Uterus (tissue), 4 donors: ENCODE data around the gene RTRAF. TPM values are rescaled to one million over a fixed set of nuclear protein-coding genes. Genes with fewer than 3 reads are reported as not detected.
A peak's percentile ranks its signal among the peaks of the same experiment; 100 is the strongest.

ENCODE experiments used
- DNase-seq, 2 donors: peaks; one replicate each; pipeline ENCODE4 v3.0.0-alpha.2; 2019 to 2020
- H3K27ac ChIP-seq, 2 donors: fragments of 200-600 bp; sonication (generic); 1 replicate in 1 of 2; 2 replicates in 1 of 2; pipeline ENCODE4 v1.5.1; 2016 to 2018
- H3K27me3 ChIP-seq, 2 donors: fragments of 200-600 bp; sonication (generic); one replicate each; pipeline ENCODE4 v1.5.1; 2018 to 2019; ENCODE audit warnings: control low read depth in 1 of 2
- H3K36me3 ChIP-seq, 2 donors: fragments of 200-600 bp; sonication (generic); one replicate each; pipeline ENCODE4 v1.5.1; 2019; ENCODE audit warnings: control low read depth in 1 of 2
- H3K4me1 ChIP-seq, 2 donors: fragments of 200-600 bp; sonication (generic); one replicate each; pipeline ENCODE4 v1.5.1; 2018 to 2019; ENCODE audit warnings: control low read depth in 1 of 2
- H3K4me3 ChIP-seq, 2 donors: fragments of 200-600 bp; sonication (generic); 1 replicate in 1 of 2; 2 replicates in 1 of 2; pipeline ENCODE4 v1.5.1; 2018 to 2019; ENCODE audit warnings: mild to moderate bottlenecking in 1 of 2
- H3K9me3 ChIP-seq, 2 donors: fragments of 200-600 bp; sonication (generic); one replicate each; pipeline ENCODE4 v1.5.1; 2019; ENCODE audit warnings: control low read depth in 1 of 2
- POLR2A ChIP-seq, 2 donors: fragments of 450-650 bp; IDR thresholded peaks; one replicate each; pipeline ENCODE4 v1.6.1; 2016; ENCODE audit warnings: antibody characterized with exemption in 2 of 2, mild to moderate bottlenecking in 1 of 2, moderate library complexity in 1 of 2
- intact Hi-C: fragments of 100-400 bp; cut with DNase I; formaldehyde crosslinking; loops from one replicate; pipeline ENCODE4 v1.15.1; 2023; ENCODE audit warnings: low total_unique reads
- total RNA-seq, 4 donors: library from RNA; depleted of rRNA in 3 of 4; stranded (reverse); fragments of >200 nt in 3 of 4; gene quantifications; one replicate each; pipeline versions ENCODE4 v1.1.0 to v1.2.4, GENCODE V29; 2014 to 2023
- TF ChIP-seq, protein P1 (sequence below), 4 experiments: fragments of 200-600 bp in 2 of 4; fragments of 450-650 bp in 2 of 4; sonication (generic) in 2 of 4; IDR thresholded peaks; one replicate each; pipeline ENCODE4 v1.5.1; 2016 to 2019; ENCODE audit warnings: antibody characterized with exemption in 4 of 4, mild to moderate bottlenecking in 2 of 4, moderate library complexity in 1 of 4
- donor health status: DM: yes; HTN: yes; CAD: no.

RTRAF gene
- total RNA-seq, 4 donors from 2014 or later, result 21.8 to 129 (median 44.4) TPM

- no peak overlapping the region for H3K4me3 ChIP-seq
- H3K27ac ChIP-seq, result no peak overlapping the region
- H3K4me1 ChIP-seq, result no peaks in the 10 kb centered on the region
- H3K9me3 ChIP-seq, result no peaks in the 10 kb centered on the region
- TF ChIP-seq, protein P1, sequence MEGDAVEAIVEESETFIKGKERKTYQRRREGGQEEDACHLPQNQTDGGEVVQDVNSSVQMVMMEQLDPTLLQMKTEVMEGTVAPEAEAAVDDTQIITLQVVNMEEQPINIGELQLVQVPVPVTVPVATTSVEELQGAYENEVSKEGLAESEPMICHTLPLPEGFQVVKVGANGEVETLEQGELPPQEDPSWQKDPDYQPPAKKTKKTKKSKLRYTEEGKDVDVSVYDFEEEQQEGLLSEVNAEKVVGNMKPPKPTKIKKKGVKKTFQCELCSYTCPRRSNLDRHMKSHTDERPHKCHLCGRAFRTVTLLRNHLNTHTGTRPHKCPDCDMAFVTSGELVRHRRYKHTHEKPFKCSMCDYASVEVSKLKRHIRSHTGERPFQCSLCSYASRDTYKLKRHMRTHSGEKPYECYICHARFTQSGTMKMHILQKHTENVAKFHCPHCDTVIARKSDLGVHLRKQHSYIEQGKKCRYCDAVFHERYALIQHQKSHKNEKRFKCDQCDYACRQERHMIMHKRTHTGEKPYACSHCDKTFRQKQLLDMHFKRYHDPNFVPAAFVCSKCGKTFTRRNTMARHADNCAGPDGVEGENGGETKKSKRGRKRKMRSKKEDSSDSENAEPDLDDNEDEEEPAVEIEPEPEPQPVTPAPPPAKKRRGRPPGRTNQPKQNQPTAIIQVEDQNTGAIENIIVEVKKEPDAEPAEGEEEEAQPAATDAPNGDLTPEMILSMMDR (IDR thresholded peaks at IDR 0.05), result no peak
- TF ChIP-seq POLR2A (IDR thresholded peaks at IDR 0.05), result no peak
- no peaks in the 10 kb centered on the region for H3K36me3 ChIP-seq
- intact Hi-C loops, result no loop called here
- DNase-seq, result no peak
- H3K27me3 ChIP-seq, result no peaks in the 10 kb centered on the region
Measured at GRCh38 chr14:52014601-52015267, 25.4 kb downstream of the RTRAF start.

GRCh38 chr14:52015411-52016030 is 26.2 kb downstream of the RTRAF start:
- Histone ChIP-seq H3K27me3 (no peaks in the 10 kb centered on the region), H3K36me3 (no peaks in the 10 kb centered on the region), H3K4me3 (no peak overlapping the region), H3K27ac (no peak overlapping the region), H3K9me3 (no peaks in the 10 kb centered on the region), H3K4me1 (no peaks in the 10 kb centered on the region)
- no peak for DNase-seq
- intact Hi-C loops, result no loop called here
- TF ChIP-seq, protein P1 (IDR thresholded peaks at IDR 0.05), result peak in 2 of 4 experiments; percentile 8 to 15
- TF ChIP-seq POLR2A (IDR thresholded peaks at IDR 0.05), result no peak

DNA sequence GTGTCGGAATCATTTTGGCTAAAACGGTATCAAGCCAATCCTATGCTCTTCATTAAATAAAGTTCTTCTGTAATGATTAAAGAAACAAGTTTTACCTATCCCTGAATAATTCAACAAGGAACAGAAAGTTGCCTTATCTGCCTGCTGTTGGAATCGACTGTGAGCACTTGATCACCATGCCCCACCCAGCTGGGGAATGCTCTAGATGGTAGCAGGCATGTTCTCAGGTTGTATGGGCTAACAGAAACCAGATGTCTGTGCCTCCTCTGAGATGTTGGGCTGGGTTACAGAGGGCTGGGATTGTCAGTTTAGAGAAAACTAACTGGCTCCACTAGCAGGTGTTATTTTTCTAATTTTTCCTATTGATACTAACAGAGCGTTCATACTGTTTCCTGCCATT is 28.9 kb downstream of the RTRAF start:
- Histone ChIP-seq H3K4me1 (no peaks in the 10 kb centered on the region), H3K27ac (no peak overlapping the region), H3K27me3 (no peaks in the 10 kb centered on the region), H3K4me3 (no peak overlapping the region), H3K36me3 (no peaks in the 10 kb centered on the region), H3K9me3 (no peaks in the 10 kb centered on the region)
- intact Hi-C loops, result no loop called here
- TF ChIP-seq POLR2A (IDR thresholded peaks at IDR 0.05), result no peak
- TF ChIP-seq, protein P1 (IDR thresholded peaks at IDR 0.05), result no peak
- DNase-seq, result no peak

DNA sequence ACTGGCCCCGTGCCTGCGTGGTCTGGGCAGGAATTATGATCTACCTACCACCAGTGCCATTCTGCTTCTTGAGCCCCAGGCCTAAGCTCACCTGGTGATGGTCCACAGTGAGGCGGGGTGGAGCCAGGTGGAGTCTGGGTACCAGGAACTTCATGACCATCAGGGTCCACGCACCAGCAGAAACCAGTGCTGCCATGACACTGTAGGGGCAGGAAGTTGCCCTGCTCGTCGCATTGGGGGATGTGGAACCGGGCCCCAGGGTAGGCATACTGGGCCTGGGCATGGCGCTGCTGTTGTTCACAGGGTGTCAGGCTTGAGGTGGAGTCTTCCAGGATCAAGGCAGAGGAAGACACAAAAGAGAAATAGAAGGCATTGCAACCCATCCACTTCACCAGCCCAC is 29.6 kb downstream of the RTRAF start:
- no peak for DNase-seq
- no peaks in the 10 kb centered on the region for H3K4me1 ChIP-seq
- no peak overlapping the region for H3K4me3 ChIP-seq
- intact Hi-C loops, result no loop called here
- no peaks in the 10 kb centered on the region for H3K27me3 ChIP-seq
- TF ChIP-seq, protein P1 (IDR thresholded peaks at IDR 0.05), result no peak
- no peak for TF ChIP-seq POLR2A (IDR thresholded peaks at IDR 0.05)
- H3K9me3 ChIP-seq, result no peaks in the 10 kb centered on the region
- no peak overlapping the region for H3K27ac ChIP-seq
- H3K36me3 ChIP-seq, result no peaks in the 10 kb centered on the region

- no peak overlapping the region for H3K4me3 ChIP-seq
- no peaks in the 10 kb centered on the region for H3K27me3 ChIP-seq
- H3K4me1 ChIP-seq, result no peaks in the 10 kb centered on the region
- no peak overlapping the region for H3K27ac ChIP-seq
- H3K36me3 ChIP-seq, result no peaks in the 10 kb centered on the region
- intact Hi-C loops, result no loop called here
- TF ChIP-seq POLR2A (IDR thresholded peaks at IDR 0.05), result no peak
- TF ChIP-seq, protein P1 (IDR thresholded peaks at IDR 0.05), result no peak
- no peaks in the 10 kb centered on the region for H3K9me3 ChIP-seq
- DNase-seq, result no peak
Measured at GRCh38 chr14:52020161-52020714, 30.9 kb downstream of the RTRAF start.
